ENCODE measurements around the gene LRRC10. TPM values are rescaled to one million over a fixed set of nuclear protein-coding genes. Genes with fewer than 3 reads are reported as not detected.
A peak's percentile ranks its signal among the peaks of the same experiment; 100 is the strongest.

The LRRC10 gene
- total RNA-seq, 1 donor from 2014 or later, result not detected

- TF ChIP-seq CTCF (IDR thresholded peaks at IDR 0.05; ENCODE audit: insufficient read depth, low read length, poor library complexity, severe bottlenecking), result no peak
- no peak overlapping the region for H3K4me3 ChIP-seq (ENCODE audit: low read depth, low read length)
- no peak for DNase-seq (ENCODE audit: low read depth)
- no peaks in the 10 kb centered on the region for H3K27me3 ChIP-seq (ENCODE audit: control insufficient read depth, insufficient read depth, low read length)
- H3K36me3 ChIP-seq (ENCODE audit: control insufficient read depth, insufficient read depth, low read length), result no peaks in the 10 kb centered on the region
These were observed 22.2 kb downstream of the LRRC10 start for GRCh38 chr12:69588527-69588926.

GRCh38 chr12:69585189-69586062, 25.3 kb downstream of the LRRC10 start, which contains the start of gene CCT2:
Gene CCT2, plus strand, starts transcription at chr12:69585459. Its CDS starts 63 bp downstream, at chr12:69585522.
- Histone ChIP-seq H3K36me3 (ENCODE audit: control insufficient read depth, insufficient read depth, low read length) (no peaks in the 10 kb centered on the region), H3K27me3 (ENCODE audit: control insufficient read depth, insufficient read depth, low read length) (no peaks in the 10 kb centered on the region)
- TF ChIP-seq CTCF (IDR thresholded peaks at IDR 0.05; ENCODE audit: insufficient read depth, low read length, poor library complexity, severe bottlenecking), result peak; percentile 42

GRCh38 chr12:69583203-69583602, 27.5 kb downstream of the LRRC10 start:
- Histone ChIP-seq H3K4me3 (ENCODE audit: low read depth, low read length) (no peak overlapping the region), H3K36me3 (ENCODE audit: control insufficient read depth, insufficient read depth, low read length) (no peaks in the 10 kb centered on the region), H3K27me3 (ENCODE audit: control insufficient read depth, insufficient read depth, low read length) (no peaks in the 10 kb centered on the region)
- peak; percentile 12 for TF ChIP-seq CTCF (IDR thresholded peaks at IDR 0.05; ENCODE audit: insufficient read depth, low read length, poor library complexity, severe bottlenecking)
- DNase-seq (ENCODE audit: low read depth), result no peak

More at GRCh38 chr12:69585189-69586062, 25.3 kb downstream of the LRRC10 start, which contains the start of gene CCT2:
- H3K4me3 ChIP-seq (ENCODE audit: low read depth, low read length), result peak within 1 kb of the TSS; percentile 68
- DNase-seq (ENCODE audit: low read depth), result peak; percentile 75

GRCh38 chr12:69580074-69580473, 30.6 kb downstream of the LRRC10 start:
- TF ChIP-seq CTCF (IDR thresholded peaks at IDR 0.05; ENCODE audit: insufficient read depth, low read length, poor library complexity, severe bottlenecking), result no peak
- no peak for DNase-seq (ENCODE audit: low read depth)
- Histone ChIP-seq H3K36me3 (ENCODE audit: control insufficient read depth, insufficient read depth, low read length) (no peaks in the 10 kb centered on the region), H3K27me3 (ENCODE audit: control insufficient read depth, insufficient read depth, low read length) (no peaks in the 10 kb centered on the region), H3K4me3 (ENCODE audit: low read depth, low read length) (no peak overlapping the region)

- no peak overlapping the region for H3K4me3 ChIP-seq (ENCODE audit: low read depth, low read length)
- H3K36me3 ChIP-seq (ENCODE audit: control insufficient read depth, insufficient read depth, low read length), result no peaks in the 10 kb centered on the region
- H3K27me3 ChIP-seq (ENCODE audit: control insufficient read depth, insufficient read depth, low read length), result no peaks in the 10 kb centered on the region
- DNase-seq (ENCODE audit: low read depth), result no peak
- no peak for TF ChIP-seq CTCF (IDR thresholded peaks at IDR 0.05; ENCODE audit: insufficient read depth, low read length, poor library complexity, severe bottlenecking)
These were observed 31.7 kb downstream of the LRRC10 start for GRCh38 chr12:69579029-69579428.
